SK-N-SH treated with all-trans-retinoic acid at 6 μM for 48 hours (cell line): ENCODE measurements around the gene URM1.

Experiments
- ATAC-seq: fragments of 200-7000 bp; cut with Tn5 transposase; 3 replicates; pipeline ENCODE4 v1.9.1; 2020; ENCODE audit warnings: mild to moderate bottlenecking, moderate library complexity
- ARNTL ChIP-seq: fragments of 450-650 bp; formaldehyde crosslinking; IDR thresholded peaks from 2 replicates; pipeline ENCODE4 v1.5.0; 2020; ENCODE audit warnings: low read depth, mild to moderate bottlenecking, moderate library complexity, borderline replicate concordance
- BACH2 ChIP-seq: fragments of 250-450 bp; sonication (Bioruptor Pico); IDR thresholded peaks from 2 replicates; pipeline ENCODE4 v1.9.0; 2021; ENCODE audit warnings: mild to moderate bottlenecking, borderline replicate concordance
- CREB5 ChIP-seq: fragments of 250-450 bp; sonication (Bioruptor Pico); IDR thresholded peaks from 2 replicates; pipeline ENCODE4 v1.5.1; 2020; ENCODE audit warnings: low read depth, mild to moderate bottlenecking, moderate library complexity
- CSRNP3 ChIP-seq: fragments of 250-450 bp; sonication (Bioruptor Pico); IDR thresholded peaks from 2 replicates; pipeline ENCODE4 v1.5.1; 2021; ENCODE audit warnings: mild to moderate bottlenecking, moderate library complexity
- ESRRG ChIP-seq: fragments of 250-450 bp; sonication (Bioruptor Pico); IDR thresholded peaks from 2 replicates; pipeline ENCODE4 v1.6.1; 2021; ENCODE audit warnings: mild to moderate bottlenecking
- ISL1 ChIP-seq: fragments of 250-450 bp; sonication (Bioruptor Pico); IDR thresholded peaks from 2 replicates; pipeline ENCODE4 v2.1.2; 2022; ENCODE audit warnings: mild to moderate bottlenecking, moderate library complexity
- TCF4 ChIP-seq: fragments of 250-450 bp; sonication (Bioruptor Pico); IDR thresholded peaks from 2 replicates; pipeline ENCODE4 v1.8.0; 2021; ENCODE audit warnings: mild to moderate bottlenecking, moderate library complexity, borderline replicate concordance
- TOX ChIP-seq: fragments of 250-450 bp; sonication (Bioruptor Pico); IDR thresholded peaks from 2 replicates; pipeline ENCODE4 v1.8.0; 2021; ENCODE audit warnings: mild to moderate bottlenecking, moderate library complexity, borderline replicate concordance
- ZC3H10 ChIP-seq: fragments of 250-450 bp; sonication (Bioruptor Pico); IDR thresholded peaks from 2 replicates; pipeline ENCODE4 v1.5.1; 2021; ENCODE audit warnings: mild to moderate bottlenecking, moderate library complexity
- ZFP30 ChIP-seq: fragments of 450-650 bp; formaldehyde crosslinking; IDR thresholded peaks from 2 replicates; pipeline ENCODE4 v1.5.0; 2022; ENCODE audit warnings: mild to moderate bottlenecking, moderate library complexity
- ZNF565 ChIP-seq: fragments of 450-650 bp; formaldehyde crosslinking; conservative IDR thresholded peaks from 2 replicates; pipeline ENCODE4 v1.5.0; 2020; ENCODE audit warnings: low read depth, mild to moderate bottlenecking, moderate library complexity
- ZNF70 ChIP-seq: fragments of 450-650 bp; formaldehyde crosslinking; IDR thresholded peaks from 2 replicates; pipeline ENCODE4 v1.5.0; 2020; ENCODE audit warnings: mild to moderate bottlenecking, moderate library complexity
- ZNF8 ChIP-seq: fragments of 450-650 bp; formaldehyde crosslinking; IDR thresholded peaks from 2 replicates; pipeline ENCODE4 v1.5.0; 2020; ENCODE audit warnings: mild to moderate bottlenecking, moderate library complexity
- TF ChIP-seq, protein P1 (sequence below): fragments of 250-450 bp; sonication (Bioruptor Pico); IDR thresholded peaks from 2 replicates; pipeline ENCODE4 v1.8.0; 2021; ENCODE audit warnings: low read depth, mild to moderate bottlenecking, moderate library complexity, borderline replicate concordance
- TF ChIP-seq, protein P2 (sequence below): fragments of 250-450 bp; sonication (Bioruptor Pico); IDR thresholded peaks from 2 replicates; pipeline ENCODE4 v1.8.0; 2020; ENCODE audit warnings: mild to moderate bottlenecking, moderate library complexity, borderline replicate concordance

Gene URM1

DNA sequence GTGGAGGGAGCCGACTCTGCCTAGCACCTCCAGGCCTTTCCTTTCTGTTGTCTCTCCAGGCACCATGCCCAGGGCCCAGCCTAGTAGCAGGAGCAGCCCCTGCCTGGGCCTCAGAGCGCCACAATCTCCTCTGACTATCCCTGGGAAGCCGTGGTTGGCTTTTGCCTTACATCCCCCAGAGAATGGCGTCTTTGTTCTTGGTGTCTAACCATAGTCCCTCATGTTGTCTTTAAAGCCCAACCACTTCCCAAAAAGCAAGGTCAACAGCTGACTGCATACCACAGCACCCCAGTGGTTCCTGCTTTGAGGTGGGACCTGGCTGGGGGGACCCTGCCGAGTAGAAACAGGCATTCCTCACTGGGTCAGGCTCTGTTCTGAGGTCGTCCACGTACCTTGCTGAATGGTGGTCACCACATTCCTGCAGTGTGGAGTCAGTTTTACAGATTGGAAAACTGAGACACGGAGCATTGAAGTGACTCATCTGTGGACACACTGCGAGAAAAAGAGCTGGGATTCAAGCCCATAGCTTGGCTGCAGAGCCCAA, 35.7 kb downstream of the URM1 start (continued):
- TF ChIP-seq CSRNP3 (CRISPR knock-in tag) (no peak), ZNF8 (CRISPR knock-in tag) (no peak), TOX (CRISPR knock-in tag) (no peak), ARNTL (CRISPR knock-in tag) (no peak)
- TF ChIP-seq, protein P1, sequence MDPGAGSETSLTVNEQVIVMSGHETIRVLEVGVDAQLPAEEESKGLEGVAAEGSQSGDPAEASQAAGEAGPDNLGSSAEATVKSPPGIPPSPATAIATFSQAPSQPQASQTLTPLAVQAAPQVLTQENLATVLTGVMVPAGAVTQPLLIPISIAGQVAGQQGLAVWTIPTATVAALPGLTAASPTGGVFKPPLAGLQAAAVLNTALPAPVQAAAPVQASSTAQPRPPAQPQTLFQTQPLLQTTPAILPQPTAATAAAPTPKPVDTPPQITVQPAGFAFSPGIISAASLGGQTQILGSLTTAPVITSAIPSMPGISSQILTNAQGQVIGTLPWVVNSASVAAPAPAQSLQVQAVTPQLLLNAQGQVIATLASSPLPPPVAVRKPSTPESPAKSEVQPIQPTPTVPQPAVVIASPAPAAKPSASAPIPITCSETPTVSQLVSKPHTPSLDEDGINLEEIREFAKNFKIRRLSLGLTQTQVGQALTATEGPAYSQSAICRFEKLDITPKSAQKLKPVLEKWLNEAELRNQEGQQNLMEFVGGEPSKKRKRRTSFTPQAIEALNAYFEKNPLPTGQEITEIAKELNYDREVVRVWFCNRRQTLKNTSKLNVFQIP (CRISPR knock-in tag) = no peak
- TF ChIP-seq, all 23 proteins: peak for 0

DNA sequence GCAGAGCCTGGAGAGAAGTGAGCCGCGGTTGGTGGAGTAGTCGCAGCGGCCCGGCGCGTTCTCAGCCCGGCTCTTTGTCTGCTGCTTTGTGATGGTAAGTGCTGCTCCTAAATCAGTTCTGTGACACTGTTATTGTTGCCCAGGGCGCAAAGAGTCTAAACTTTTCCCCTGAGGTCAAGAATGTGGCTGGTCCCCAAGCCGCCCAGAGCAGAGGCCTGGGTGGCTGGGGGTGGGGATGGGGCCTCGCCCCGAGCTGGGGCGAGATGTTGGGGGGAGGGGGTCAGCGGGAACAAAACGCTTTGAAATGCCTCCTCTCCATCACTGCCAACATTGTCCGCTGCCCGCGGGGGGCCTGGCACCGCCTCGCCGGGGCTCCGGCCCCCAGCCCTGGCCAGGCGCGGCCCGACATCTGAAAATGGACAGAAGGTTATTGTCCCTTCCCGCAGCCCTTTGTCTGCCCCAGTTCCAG, 37.8 kb downstream of the URM1 start:
- TF ChIP-seq BACH2 = no peak
- ATAC-seq = no peak

DNA sequence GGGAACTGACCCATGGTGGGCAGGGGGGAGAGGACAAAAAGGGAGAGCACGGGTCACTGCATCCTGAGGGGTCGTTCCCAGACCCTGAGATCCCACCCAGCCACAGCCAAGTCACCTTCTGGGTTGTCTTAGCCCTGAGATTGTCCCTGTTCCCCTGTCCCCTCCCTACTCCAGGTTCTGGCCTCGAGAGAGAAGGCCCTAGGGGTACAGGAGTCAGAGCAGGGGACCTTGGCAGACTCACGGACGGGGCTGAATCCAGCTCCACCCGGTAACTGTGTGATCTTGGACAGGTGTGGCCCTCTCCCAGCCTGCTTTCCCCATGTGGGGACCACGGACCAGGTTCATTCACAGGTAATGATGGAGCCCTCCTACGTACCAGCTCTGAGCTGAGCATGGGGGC, 38.3 kb downstream of the URM1 start:
- ATAC-seq = no peak
- TF ChIP-seq ARNTL (CRISPR knock-in tag) (no peak), ZFP30 (CRISPR knock-in tag) (no peak), ZNF70 (no peak)

- TF ChIP-seq ZC3H10 (CRISPR knock-in tag) (no peak), ISL1 (no peak), ZNF565 (CRISPR knock-in tag) (no peak), ESRRG (CRISPR knock-in tag) (no peak), ZFP30 (CRISPR knock-in tag) (no peak), TCF4 (CRISPR knock-in tag) (no peak), ZNF8 (CRISPR knock-in tag) (no peak), CSRNP3 (CRISPR knock-in tag) (no peak), CREB5 (no peak)
- TF ChIP-seq, protein P1 (CRISPR knock-in tag) = no peak
- TF ChIP-seq, protein P2, sequence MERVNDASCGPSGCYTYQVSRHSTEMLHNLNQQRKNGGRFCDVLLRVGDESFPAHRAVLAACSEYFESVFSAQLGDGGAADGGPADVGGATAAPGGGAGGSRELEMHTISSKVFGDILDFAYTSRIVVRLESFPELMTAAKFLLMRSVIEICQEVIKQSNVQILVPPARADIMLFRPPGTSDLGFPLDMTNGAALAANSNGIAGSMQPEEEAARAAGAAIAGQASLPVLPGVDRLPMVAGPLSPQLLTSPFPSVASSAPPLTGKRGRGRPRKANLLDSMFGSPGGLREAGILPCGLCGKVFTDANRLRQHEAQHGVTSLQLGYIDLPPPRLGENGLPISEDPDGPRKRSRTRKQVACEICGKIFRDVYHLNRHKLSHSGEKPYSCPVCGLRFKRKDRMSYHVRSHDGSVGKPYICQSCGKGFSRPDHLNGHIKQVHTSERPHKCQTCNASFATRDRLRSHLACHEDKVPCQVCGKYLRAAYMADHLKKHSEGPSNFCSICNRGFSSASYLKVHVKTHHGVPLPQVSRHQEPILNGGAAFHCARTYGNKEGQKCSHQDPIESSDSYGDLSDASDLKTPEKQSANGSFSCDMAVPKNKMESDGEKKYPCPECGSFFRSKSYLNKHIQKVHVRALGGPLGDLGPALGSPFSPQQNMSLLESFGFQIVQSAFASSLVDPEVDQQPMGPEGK = no peak
- peak; percentile 51 for ATAC-seq
Observed at GRCh38 chr9:128409978-128410377, 38.8 kb downstream of the URM1 start.
